Colonic mucosa (tissue), 4 donors: ENCODE data around the gene RAB14. TPM values are rescaled to one million over a fixed set of nuclear protein-coding genes. Genes with fewer than 3 reads are reported as not detected.

Experiments used
- DNase-seq: peaks from one replicate; pipeline ENCODE4 v3.0.0-alpha.2; 2020
- H3K27ac ChIP-seq: fragments of 200-600 bp; one replicate; pipeline ENCODE4 v1.8.0; 2021
- H3K27me3 ChIP-seq: fragments of 200-600 bp; one replicate; pipeline ENCODE4 v1.8.0; 2021
- H3K36me3 ChIP-seq: fragments of 200-600 bp; one replicate; pipeline ENCODE4 v1.8.0; 2021
- H3K4me1 ChIP-seq: fragments of 200-600 bp; one replicate; pipeline ENCODE4 v1.8.0; 2021; ENCODE audit warnings: mild to moderate bottlenecking
- H3K4me3 ChIP-seq: fragments of 200-600 bp; one replicate; pipeline ENCODE4 v1.8.0; 2021
- H3K9ac ChIP-seq, 2 donors: one replicate each; pipeline ENCODE4 v1.7.0; 2013; ENCODE audit warnings: control low read depth in 2 of 2, low read depth in 2 of 2, low read length in 2 of 2
- H3K9me3 ChIP-seq: fragments of 200-600 bp; one replicate; pipeline ENCODE4 v1.8.0; 2021
- CTCF ChIP-seq: fragments of 200-600 bp; IDR thresholded peaks from one replicate; pipeline ENCODE4 v1.8.0; 2022; ENCODE audit warnings: antibody characterized with exemption, mild to moderate bottlenecking
- intact Hi-C: fragments of 100-400 bp; cut with DNase I; formaldehyde crosslinking; loops from one replicate; pipeline ENCODE4 v1.14.1; 2022
- total RNA-seq, 2 donors: library from RNA; stranded (reverse); fragmentation: NEBNext Ultra II Directional in 1 of 2; extraction: Animal tissue kit (Norgen Biotek cat#: 25700) in 1 of 2; gene quantifications; one replicate each; pipeline ENCODE4 v1.2.1, GENCODE V29; 2021
- donor health status: healthy.
- donor health status: DM: no; HTN: no; CAD: no.
- donor health status: DM: no; HTN: no; CAD: no.

The RAB14 gene
- total RNA-seq, 2 donors from 2014 or later = 78.5 to 108 TPM

GRCh38 chr9:121191235-121191634, 10.4 kb downstream of the RAB14 start:
- no peak overlapping the region for H3K4me3 ChIP-seq
- DNase-seq = no peak
- H3K9ac ChIP-seq = no peak overlapping the region
- no peaks in the 10 kb centered on the region for H3K27me3 ChIP-seq
- no peaks in the 10 kb centered on the region for H3K4me1 ChIP-seq
- intact Hi-C loops = no loop called here
- H3K36me3 ChIP-seq = no peaks in the 10 kb centered on the region
- H3K9me3 ChIP-seq = no peaks in the 10 kb centered on the region
- no peak overlapping the region for H3K27ac ChIP-seq
- TF ChIP-seq CTCF = no peak

- H3K4me1 ChIP-seq = no peaks in the 10 kb centered on the region
- TF ChIP-seq CTCF = no peak
- H3K27ac ChIP-seq = no peak overlapping the region
- intact Hi-C loops = no loop called here
- no peaks in the 10 kb centered on the region for H3K36me3 ChIP-seq
- DNase-seq = no peak
- H3K9me3 ChIP-seq = no peaks in the 10 kb centered on the region
- no peak overlapping the region for H3K9ac ChIP-seq
- no peak overlapping the region for H3K4me3 ChIP-seq
- H3K27me3 ChIP-seq = no peaks in the 10 kb centered on the region
These were observed 12.0 kb downstream of the RAB14 start for GRCh38 chr9:121189660-121190059.

- Histone ChIP-seq H3K27ac (no peak overlapping the region), H3K36me3 (no peaks in the 10 kb centered on the region), H3K9ac (no peak overlapping the region), H3K9me3 (no peaks in the 10 kb centered on the region), H3K4me1 (no peaks in the 10 kb centered on the region), H3K27me3 (no peaks in the 10 kb centered on the region), H3K4me3 (no peak overlapping the region)
- no peak for DNase-seq
- intact Hi-C loops = no loop called here
- TF ChIP-seq CTCF = no peak
These were observed 12.7 kb downstream of the RAB14 start for GRCh38 chr9:121189006-121189405.

- H3K9me3 ChIP-seq = no peaks in the 10 kb centered on the region
- no peak for TF ChIP-seq CTCF
- no peak overlapping the region for H3K4me3 ChIP-seq
- no peak overlapping the region for H3K27ac ChIP-seq
- no peaks in the 10 kb centered on the region for H3K36me3 ChIP-seq
- intact Hi-C loops = no loop called here
- H3K4me1 ChIP-seq = no peaks in the 10 kb centered on the region
- no peak overlapping the region for H3K9ac ChIP-seq
- DNase-seq = no peak
- no peaks in the 10 kb centered on the region for H3K27me3 ChIP-seq
These were observed 13.9 kb downstream of the RAB14 start for GRCh38 chr9:121187636-121188305.

GRCh38 chr9:121185774-121186403, 15.8 kb downstream of the RAB14 start:
- no peak for TF ChIP-seq CTCF
- no peaks in the 10 kb centered on the region for H3K27me3 ChIP-seq
- intact Hi-C loops = no loop called here
- H3K4me1 ChIP-seq = no peaks in the 10 kb centered on the region
- no peak overlapping the region for H3K9ac ChIP-seq
- no peaks in the 10 kb centered on the region for H3K36me3 ChIP-seq
- no peak overlapping the region for H3K27ac ChIP-seq
- H3K4me3 ChIP-seq = no peak overlapping the region
- no peaks in the 10 kb centered on the region for H3K9me3 ChIP-seq
- no peak for DNase-seq
